ENCODE measurements around the gene CACNA2D3. TPM values are rescaled to one million over a fixed set of nuclear protein-coding genes. Genes with fewer than 3 reads are reported as not detected.

The CACNA2D3 gene
- total RNA-seq, 4 donors from 2014 or later = 0.94 to 3.6 (median 2.1) TPM

DNA sequence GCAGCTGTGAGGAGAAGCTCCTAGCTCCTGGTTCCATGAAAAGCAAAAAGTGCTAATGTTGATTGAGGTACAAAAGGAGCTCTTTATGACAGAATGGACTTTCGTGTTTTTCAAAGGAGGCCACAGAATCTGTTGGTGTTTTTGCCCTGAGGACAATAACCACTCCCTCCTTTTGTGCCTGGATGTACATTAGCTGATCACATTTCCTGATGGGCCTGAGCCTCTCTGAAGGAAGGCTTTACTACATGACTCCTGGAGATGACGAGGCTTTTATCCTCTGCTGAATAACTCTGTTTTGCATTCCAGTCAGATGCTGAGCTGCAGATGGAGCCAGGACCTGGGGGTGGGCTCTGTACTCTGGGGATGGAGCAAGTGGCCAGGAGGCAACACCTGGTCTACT, 301.9 kb downstream of the CACNA2D3 start:
- no peak for TF ChIP-seq CTCF (IDR thresholded peaks at IDR 0.05; ENCODE audit: low read depth)

GRCh38 chr3:54426381-54426780, 304.0 kb downstream of the CACNA2D3 start:
- TF ChIP-seq CTCF (IDR thresholded peaks at IDR 0.05; ENCODE audit: low read depth) = no peak

- TF ChIP-seq CTCF (IDR thresholded peaks at IDR 0.05; ENCODE audit: low read depth) = no peak
These were observed 305.1 kb downstream of the CACNA2D3 start for GRCh38 chr3:54427501-54427900.

GRCh38 chr3:54427941-54428871, 305.9 kb downstream of the CACNA2D3 start:
- no peak for TF ChIP-seq CTCF (IDR thresholded peaks at IDR 0.05; ENCODE audit: low read depth)

- TF ChIP-seq CTCF (IDR thresholded peaks at IDR 0.05; ENCODE audit: low read depth) = no peak
These were observed 310.6 kb downstream of the CACNA2D3 start for GRCh38 chr3:54432975-54433374.

DNA sequence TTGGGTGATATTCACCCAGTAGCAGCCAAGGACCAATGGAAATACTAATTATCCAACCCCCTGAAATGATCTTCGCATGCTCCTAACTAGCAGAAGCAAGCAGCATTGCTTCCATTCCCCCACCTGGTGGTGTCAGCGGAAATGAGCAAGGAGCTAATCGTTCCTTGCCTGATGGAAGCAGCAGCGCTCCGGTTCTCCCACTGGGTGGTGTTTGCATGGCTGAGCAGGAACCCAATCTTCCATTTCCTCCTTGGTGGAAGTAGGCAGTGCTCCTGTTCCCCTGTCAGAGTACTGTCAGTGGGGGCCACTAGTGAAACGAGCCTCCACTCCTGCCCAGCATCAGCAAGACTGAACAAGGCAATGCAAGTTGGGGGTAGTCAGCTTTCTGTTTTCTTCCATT, 311.5 kb downstream of the CACNA2D3 start:
- no peak for TF ChIP-seq CTCF (IDR thresholded peaks at IDR 0.05; ENCODE audit: low read depth)

DNA sequence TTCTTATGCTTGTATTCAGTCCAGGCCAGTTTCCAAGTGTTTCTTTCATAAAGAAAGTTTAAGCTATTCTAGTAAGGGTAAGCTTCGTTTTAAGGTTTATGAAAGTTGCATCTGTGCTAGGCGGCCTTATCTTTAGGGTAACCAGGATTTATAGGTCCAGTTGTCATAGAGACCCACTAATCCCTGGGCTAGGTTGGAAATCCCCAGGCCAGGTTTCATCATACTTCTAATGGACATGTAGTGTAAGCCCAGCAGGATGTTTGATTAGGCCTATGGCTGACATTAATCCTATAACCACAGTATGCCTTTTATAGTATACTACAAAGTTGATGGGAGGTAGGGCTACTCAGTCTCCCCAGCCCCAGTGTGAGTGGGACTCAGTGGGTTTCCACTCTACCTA, 312.4 kb downstream of the CACNA2D3 start:
- TF ChIP-seq CTCF (IDR thresholded peaks at IDR 0.05; ENCODE audit: low read depth) = no peak
